GOT3 (cell line): ENCODE data around the gene PRDM15.

Source experiments
- DNase-seq: peaks from one replicate; lab custom pipeline; 2025; ENCODE audit warnings: mixed read lengths; lab: John Stamatoyannopoulos, UW

PRDM15 gene

GRCh38 chr21:41879190-41879998, at the start of gene PRDM15:
TSS of gene PRDM15 (minus strand) at chr21:41879344. CDS start at chr21:41860363, 18,981 bp downstream.
- DNase-seq = peak; percentile 47

GRCh38 chr21:41928621-41929220, 49.6 kb upstream of the PRDM15 start:
- no peak for DNase-seq

GRCh38 chr21:41927727-41928409, 48.7 kb upstream of the PRDM15 start:
- no peak for DNase-seq

GRCh38 chr21:41926807-41927171, 47.6 kb upstream of the PRDM15 start:
- DNase-seq = no peak

- DNase-seq = no peak
Measured at GRCh38 chr21:41926117-41926806, 47.1 kb upstream of the PRDM15 start.

GRCh38 chr21:41925767-41926116, 46.6 kb upstream of the PRDM15 start:
- no peak for DNase-seq

- DNase-seq = no peak
Measured at GRCh38 chr21:41924368-41924754, 45.2 kb upstream of the PRDM15 start.

GRCh38 chr21:41923631-41924367, 44.7 kb upstream of the PRDM15 start:
- DNase-seq = no peak

GRCh38 chr21:41923186-41923585, 44.0 kb upstream of the PRDM15 start:
- DNase-seq = no peak

- no peak for DNase-seq
Measured at GRCh38 chr21:41921021-41921420, 41.9 kb upstream of the PRDM15 start.

GRCh38 chr21:41920476-41920875, 41.3 kb upstream of the PRDM15 start:
- DNase-seq = no peak

GRCh38 chr21:41919666-41920398, 40.7 kb upstream of the PRDM15 start:
- no peak for DNase-seq

- no peak for DNase-seq
Measured at GRCh38 chr21:41918561-41919358, 39.6 kb upstream of the PRDM15 start.

GRCh38 chr21:41917531-41917930, 38.4 kb upstream of the PRDM15 start:
- DNase-seq = no peak

- no peak for DNase-seq
Measured at GRCh38 chr21:41916888-41917433, 37.8 kb upstream of the PRDM15 start.

GRCh38 chr21:41914965-41915364, 35.8 kb upstream of the PRDM15 start:
- DNase-seq = no peak

GRCh38 chr21:41914358-41914757, 35.2 kb upstream of the PRDM15 start:
- no peak for DNase-seq

- DNase-seq = no peak
Measured at GRCh38 chr21:41913230-41913629, 34.1 kb upstream of the PRDM15 start.

GRCh38 chr21:41908829-41909228, 29.7 kb upstream of the PRDM15 start:
- no peak for DNase-seq
